ENCODE measurements around the gene OPN1SW.
A peak's percentile ranks its signal among the peaks of the same experiment; 100 is the strongest.

Gene OPN1SW

DNA sequence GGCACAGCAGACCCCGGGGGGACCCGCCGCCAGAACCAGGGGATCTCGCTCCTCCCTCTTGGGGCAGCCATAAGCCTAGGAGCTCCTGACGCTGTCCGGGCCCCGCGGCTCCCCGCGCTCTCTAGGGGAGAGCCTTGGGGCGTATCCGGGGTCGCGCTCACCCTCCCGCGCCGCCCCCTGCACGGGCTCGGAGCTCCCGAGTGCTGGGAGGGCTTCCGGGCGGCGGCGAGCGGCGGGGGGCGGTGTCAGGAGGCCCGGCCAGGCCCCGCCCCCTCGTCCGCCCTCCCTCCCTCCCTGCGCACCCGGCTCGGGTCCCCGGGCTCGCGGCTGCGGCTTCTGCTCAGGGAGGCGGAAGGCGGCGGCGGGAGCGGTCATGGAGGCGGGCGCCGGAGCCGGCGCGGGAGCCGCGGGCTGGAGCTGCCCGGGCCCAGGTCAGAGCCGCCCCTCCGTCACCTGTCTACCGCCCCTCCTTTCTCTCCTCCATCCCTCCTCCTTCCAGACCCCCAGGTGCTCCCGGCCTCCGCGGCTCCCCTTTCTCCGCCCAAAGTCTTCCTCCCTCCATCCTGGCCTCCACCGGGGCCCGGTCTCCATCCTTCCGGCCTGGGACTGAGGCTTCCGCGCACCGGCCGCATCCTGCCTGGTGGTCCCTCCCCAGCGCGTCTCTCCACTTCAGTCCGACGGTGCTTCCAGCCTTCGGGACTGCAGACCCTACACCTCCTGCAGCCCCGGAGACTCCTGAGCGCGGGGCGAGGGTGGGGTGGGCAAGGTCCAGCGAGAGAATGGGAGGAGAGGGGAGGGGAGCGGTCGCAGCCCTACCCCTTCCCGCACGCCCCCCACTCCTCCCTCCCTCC lies 15.8 kb upstream of the OPN1SW start, which contains the start of gene CCDC136:
TSS of gene CCDC136 (plus strand) at position 848 of the 851 bp plus-strand sequence. CDS start 444 bp downstream, outside the sequence.
- peaks cover 0 to 8% (median 0%) of the 10 kb centered on the region in 11 experiments; a peak in 5 of 22 replicates for H3K27me3 ChIP-seq
- TF ChIP-seq Cebpa-rat (IDR thresholded peaks at IDR 0.05), result no peak
- H3K9me3 ChIP-seq (replicated peaks in 1 of 11), result no peaks in the 10 kb centered on the region
- peaks cover 0 to 24% (median 17%) of the 10 kb centered on the region in 11 experiments; a peak in 16 of 22 replicates for H3K36me3 ChIP-seq
- peak within 1 kb of the TSS; percentile 73 to 94 (median 84) for H3K4me3 ChIP-seq
- H3K4me2 ChIP-seq, result peak within 1 kb of the TSS; percentile 90 to 99 (median 94)
- H3K4me1 ChIP-seq, result peaks cover 30 to 50% (median 37%) of the 10 kb centered on the region in 10 experiments
- peak within 1 kb of the TSS; percentile 42 to 75 (median 71); a peak in 21 of 22 replicates for H3K27ac ChIP-seq
- H3K9ac ChIP-seq, result peak within 1 kb of the TSS; percentile 66 to 89 (median 81)
- no peaks in the 10 kb centered on the region for H4K20me1 ChIP-seq

DNA sequence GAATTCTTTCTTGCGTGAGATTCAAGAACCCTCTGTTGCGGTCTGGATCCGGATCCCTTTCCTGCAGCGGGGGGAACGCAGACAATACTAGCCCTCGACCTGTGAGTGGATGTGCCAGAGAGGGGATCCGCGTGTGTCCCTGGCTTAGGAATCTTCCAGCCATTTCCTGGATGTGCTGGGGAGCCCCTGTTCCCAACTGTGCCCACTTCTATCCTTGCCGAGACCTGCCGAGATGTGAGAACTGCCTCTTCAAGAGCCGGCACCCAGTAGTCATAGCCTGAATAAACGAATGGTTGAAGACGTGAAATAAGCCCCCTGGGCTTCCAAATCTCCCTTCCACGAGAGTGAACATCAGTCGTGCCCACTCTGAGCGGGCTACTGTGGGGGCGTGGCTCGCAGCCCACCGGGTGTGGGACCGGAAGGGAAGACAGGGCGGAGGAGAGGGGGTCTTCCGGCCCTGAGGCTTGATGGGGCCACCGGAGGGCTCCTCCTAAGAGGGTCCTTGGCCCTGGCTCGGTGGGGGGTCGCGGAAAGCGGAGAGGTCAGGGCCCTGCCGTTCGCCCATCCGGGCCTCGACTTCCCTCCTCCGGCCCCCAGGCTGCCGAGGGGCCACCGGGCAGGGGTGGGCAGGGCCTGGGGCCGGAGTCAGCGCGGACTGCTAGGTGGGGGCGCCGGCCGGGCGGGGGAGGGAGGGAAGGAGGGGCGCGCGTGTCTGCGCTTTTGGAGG lies 14.9 kb upstream of the OPN1SW start:
- peaks cover 0 to 8% (median 0%) of the 10 kb centered on the region in 11 experiments; a peak in 5 of 22 replicates for H3K27me3 ChIP-seq
- H3K9ac ChIP-seq, result peak overlapping the region; percentile 66 to 89 (median 81); a peak in 21 of 22 replicates
- peaks cover 0 to 15% (median 11%) of the 10 kb centered on the region in 11 experiments; a peak in 16 of 22 replicates for H3K36me3 ChIP-seq
- peak overlapping the region; percentile 73 to 94 (median 84) for H3K4me3 ChIP-seq
- H3K9me3 ChIP-seq (replicated peaks in 1 of 11), result no peaks in the 10 kb centered on the region
- peaks cover 30 to 44% (median 36%) of the 10 kb centered on the region in 10 experiments for H3K4me1 ChIP-seq
- no peak for TF ChIP-seq Cebpa-rat (IDR thresholded peaks at IDR 0.05)
- H3K4me2 ChIP-seq, result peak overlapping the region; percentile 90 to 99 (median 94)
- H3K27ac ChIP-seq, result peak overlapping the region; percentile 42 to 75 (median 71); a peak in 19 of 22 replicates
- no peaks in the 10 kb centered on the region for H4K20me1 ChIP-seq

DNA sequence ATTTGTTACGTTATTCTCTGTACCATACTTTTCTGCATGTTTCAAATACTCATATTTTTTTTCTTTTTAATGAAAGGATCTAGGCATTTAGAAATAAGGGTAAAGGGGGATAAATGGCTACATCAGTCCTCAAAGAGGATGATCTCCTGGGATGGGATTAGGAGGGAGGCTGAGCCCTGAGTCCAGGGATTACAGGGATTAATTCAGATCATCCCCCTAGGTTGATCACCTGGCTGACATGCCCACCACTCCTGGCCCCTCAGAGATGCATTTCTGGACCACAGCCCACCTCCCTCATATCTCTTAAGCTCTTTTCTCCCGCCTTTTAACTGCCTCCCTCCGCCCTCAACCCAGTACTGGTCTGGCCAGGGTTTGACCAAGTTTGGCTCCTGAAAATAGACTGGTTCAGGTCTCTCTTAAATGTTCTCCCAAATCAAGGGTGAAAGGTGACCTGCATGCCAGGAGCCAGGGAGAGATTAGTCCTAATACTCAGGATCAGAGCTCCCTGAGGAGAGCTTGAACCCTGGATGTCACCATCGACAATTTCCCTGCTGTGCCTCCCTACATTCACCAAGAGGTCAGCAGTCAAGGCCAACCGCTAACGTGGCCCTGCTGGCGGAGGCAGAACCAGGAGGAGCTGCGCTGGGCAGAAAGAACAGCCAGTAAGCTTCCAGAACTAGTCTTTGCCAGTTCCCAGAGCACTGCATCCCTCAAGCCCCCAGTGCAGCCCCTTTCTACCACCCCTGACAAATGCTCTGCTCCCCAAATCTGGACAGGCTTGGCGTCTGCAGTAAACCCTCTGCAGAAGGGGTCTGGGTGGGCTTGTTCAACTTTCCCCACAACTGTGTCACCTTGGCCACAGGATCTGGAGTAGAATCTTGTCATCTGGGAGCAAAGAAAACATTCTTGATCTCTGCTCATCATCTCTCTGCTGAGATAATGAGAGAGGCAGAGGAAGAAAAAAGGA lies 13.1 kb upstream of the OPN1SW start:
- no peaks in the 10 kb centered on the region for H3K36me3 ChIP-seq
- H3K9me3 ChIP-seq (replicated peaks in 1 of 11), result no peaks in the 10 kb centered on the region

DNA sequence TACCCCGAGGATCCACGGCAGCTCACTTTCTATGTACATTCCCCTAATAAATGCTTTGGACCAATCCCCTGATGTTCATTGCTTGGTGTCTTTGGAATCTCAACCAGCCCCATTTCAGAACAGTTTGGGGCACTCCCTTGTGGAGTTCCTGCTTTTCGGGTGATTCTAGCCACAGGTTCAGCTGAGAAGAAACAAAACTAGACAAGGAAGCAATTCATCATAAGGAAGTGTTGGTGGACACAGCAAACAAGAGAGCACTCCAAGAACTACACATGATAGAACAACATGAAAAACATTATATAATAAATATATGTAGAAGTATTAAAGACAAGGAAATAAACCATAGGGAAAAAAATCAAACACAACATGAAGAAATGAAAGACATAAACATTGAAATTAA lies 10.1 kb upstream of the OPN1SW start:
- Histone ChIP-seq H3K9ac (no peak overlapping the region), H3K4me2 (peak overlapping the region in 2 of 11 experiments; percentile 17 to 41; a peak in 2 of 22 replicates), H3K36me3 (no peaks in the 10 kb centered on the region), H3K9me3 (replicated peaks in 1 of 11) (no peaks in the 10 kb centered on the region), H3K4me3 (no peak overlapping the region), H4K20me1 (no peaks in the 10 kb centered on the region), H3K27ac (no peak overlapping the region), H3K27me3 (peaks cover 0 to 8% (median 0%) of the 10 kb centered on the region in 11 experiments; a peak in 5 of 22 replicates), H3K4me1 (peaks cover 3 to 9% (median 6%) of the 10 kb centered on the region in 10 experiments; a peak in 15 of 20 replicates)
- no peak for TF ChIP-seq Cebpa-rat (IDR thresholded peaks at IDR 0.05)

More for the DNA sequence above, 13.1 kb upstream of the OPN1SW start:
- peaks cover 23 to 29% (median 27%) of the 10 kb centered on the region in 10 experiments for H3K4me1 ChIP-seq
- TF ChIP-seq Cebpa-rat (IDR thresholded peaks at IDR 0.05), result no peak
- no peaks in the 10 kb centered on the region for H4K20me1 ChIP-seq
- H3K9ac ChIP-seq, result no peak overlapping the region
- H3K4me2 ChIP-seq, result no peak overlapping the region
- H3K4me3 ChIP-seq, result no peak overlapping the region
- H3K27me3 ChIP-seq, result peaks cover 0 to 8% (median 0%) of the 10 kb centered on the region in 11 experiments; a peak in 5 of 22 replicates
- no peak overlapping the region for H3K27ac ChIP-seq

DNA sequence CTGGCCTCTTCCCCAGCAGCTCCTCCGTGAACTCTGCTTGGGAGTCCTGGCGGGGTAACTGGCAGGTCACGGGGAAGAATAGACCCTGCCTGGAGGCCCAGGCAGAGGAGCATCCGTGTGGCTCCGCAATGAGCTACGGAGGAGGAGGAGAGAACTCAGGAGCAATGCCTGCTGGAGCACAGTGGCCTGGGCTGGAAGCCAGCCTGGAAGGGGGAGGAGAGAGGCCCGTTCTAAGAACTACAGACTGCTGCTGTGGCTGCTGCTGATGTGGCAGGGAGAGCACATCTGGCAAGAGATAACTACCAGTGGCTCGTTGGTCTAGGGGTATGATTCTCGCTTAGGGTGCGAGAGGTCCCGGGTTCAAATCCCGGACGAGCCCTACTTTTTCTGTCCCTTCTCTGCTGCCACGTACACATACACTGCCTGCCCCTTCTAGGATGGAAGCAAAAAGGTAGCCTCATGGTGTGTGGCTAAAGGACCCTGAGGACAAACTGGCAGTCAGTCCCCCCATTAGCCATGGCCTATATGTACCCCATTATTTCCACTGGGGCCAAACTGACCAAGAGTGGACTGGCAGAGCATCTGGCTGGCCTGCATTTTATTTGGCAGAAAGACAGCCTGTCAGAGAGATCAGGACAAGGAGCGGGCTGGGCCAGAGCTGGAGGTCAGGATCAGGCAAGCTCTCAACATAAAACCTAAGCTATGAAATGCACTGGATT lies 7.7 kb upstream of the OPN1SW start:
- no peaks in the 10 kb centered on the region for H3K27me3 ChIP-seq
- H3K4me1 ChIP-seq, result peaks cover 0 to 9% (median 0%) of the 10 kb centered on the region in 10 experiments; a peak in 2 of 20 replicates
- TF ChIP-seq Cebpa-rat (IDR thresholded peaks at IDR 0.05), result no peak
- peaks cover 4 to 10% (median 5%) of the 10 kb centered on the region in 11 experiments; a peak in 20 of 22 replicates for H3K9me3 ChIP-seq (replicated peaks in 1 of 11)
- H4K20me1 ChIP-seq, result no peaks in the 10 kb centered on the region
- H3K27ac ChIP-seq, result no peak overlapping the region
- no peak overlapping the region for H3K9ac ChIP-seq
- no peak overlapping the region for H3K4me3 ChIP-seq
- H3K4me2 ChIP-seq, result no peak overlapping the region
- H3K36me3 ChIP-seq, result no peaks in the 10 kb centered on the region

DNA sequence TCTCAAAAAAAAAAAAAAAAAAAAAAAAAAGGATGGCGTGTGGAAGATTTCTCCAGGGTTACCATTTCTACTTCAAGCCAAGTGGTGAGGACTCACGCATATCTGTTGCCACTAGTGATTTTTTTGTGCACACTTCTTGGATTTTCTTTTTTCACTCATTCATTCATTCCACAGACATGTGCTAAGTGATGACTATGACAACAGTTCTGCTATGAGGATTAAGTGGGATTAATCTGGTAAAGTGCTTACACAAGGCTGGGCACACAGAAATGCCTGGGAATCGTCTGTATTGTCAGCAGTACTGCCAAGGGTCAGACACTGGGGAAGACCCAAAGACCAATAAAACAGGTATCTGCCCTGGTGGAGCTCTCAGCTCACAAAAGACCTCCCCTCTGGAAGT lies 6.3 kb upstream of the OPN1SW start:
- peaks cover 16 to 25% (median 19%) of the 10 kb centered on the region in 11 experiments; a peak in 21 of 22 replicates for H3K9me3 ChIP-seq (replicated peaks in 1 of 11)
- peaks cover 0 to 9% (median 0%) of the 10 kb centered on the region in 10 experiments; a peak in 2 of 20 replicates for H3K4me1 ChIP-seq
- no peaks in the 10 kb centered on the region for H3K27me3 ChIP-seq
- H3K36me3 ChIP-seq, result no peaks in the 10 kb centered on the region
- no peak overlapping the region for H3K4me3 ChIP-seq
- no peak for TF ChIP-seq Cebpa-rat (IDR thresholded peaks at IDR 0.05)
- H3K27ac ChIP-seq, result no peak overlapping the region
- no peak overlapping the region for H3K4me2 ChIP-seq
- no peaks in the 10 kb centered on the region for H4K20me1 ChIP-seq
- no peak overlapping the region for H3K9ac ChIP-seq

DNA sequence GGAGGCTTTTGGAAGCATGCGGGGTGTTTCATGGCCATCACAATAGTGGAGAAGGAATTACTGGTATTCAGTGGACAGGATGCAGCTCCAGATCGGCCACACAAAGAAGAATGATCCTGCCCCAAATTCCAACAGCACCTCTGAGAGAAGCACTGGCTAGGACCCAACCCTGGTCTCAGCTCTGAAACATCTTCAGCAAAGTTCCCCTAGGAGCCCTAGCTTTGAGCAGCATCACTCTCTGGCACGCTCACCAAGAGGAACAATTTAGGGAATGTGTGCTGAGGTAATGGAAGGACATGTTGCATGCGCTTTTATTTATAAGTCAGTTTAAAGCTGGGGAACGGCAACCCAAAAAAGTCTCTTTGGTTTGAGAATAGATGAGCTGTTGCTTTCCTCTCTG lies 5.5 kb upstream of the OPN1SW start:
- Histone ChIP-seq H3K27ac (no peak overlapping the region), H3K4me1 (peaks cover 0 to 9% (median 0%) of the 10 kb centered on the region in 10 experiments; a peak in 2 of 20 replicates), H4K20me1 (no peaks in the 10 kb centered on the region), H3K9me3 (replicated peaks in 1 of 11) (peaks cover 16 to 31% (median 22%) of the 10 kb centered on the region in 11 experiments; a peak in 21 of 22 replicates), H3K9ac (no peak overlapping the region), H3K36me3 (no peaks in the 10 kb centered on the region), H3K27me3 (no peaks in the 10 kb centered on the region), H3K4me3 (no peak overlapping the region), H3K4me2 (no peak overlapping the region)
- TF ChIP-seq Cebpa-rat (IDR thresholded peaks at IDR 0.05), result no peak

Data from BLaER1 treated with 17β-estradiol and CSF1 and Interleukin-3, amounts not matched to agents 10 nM and 100 nM (cell line).